ENCODE measurements around the gene KRTAP9-9. TPM values are rescaled to one million over a fixed set of nuclear protein-coding genes. Genes with fewer than 3 reads are reported as not detected.

The KRTAP9-9 gene
- total RNA-seq, 1 experiment from 2014 or later, result not detected

DNA sequence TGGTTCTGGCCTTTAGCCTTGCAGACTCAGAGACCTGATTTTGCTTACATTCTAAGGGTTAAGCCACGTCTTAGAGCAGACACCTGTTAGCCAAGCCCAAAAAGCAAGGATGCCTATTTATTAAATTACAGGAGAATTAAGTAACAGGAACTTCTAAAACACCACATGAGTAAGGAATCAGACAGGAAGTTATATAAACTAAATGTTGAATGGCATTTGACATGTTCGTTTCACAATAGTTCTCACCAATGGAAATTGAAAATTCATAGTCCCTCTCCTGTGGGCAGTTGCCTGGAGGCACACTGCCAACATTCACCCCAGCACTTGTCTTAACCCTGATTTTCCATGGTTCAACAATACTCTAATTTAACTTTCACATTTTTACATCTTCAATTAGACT is 29.4 kb downstream of the KRTAP9-9 start:
- no CpG with 5 or more reads among the region's 2 CpGs for WGBS (ENCODE audit: extremely low coverage, insufficient read length, low lambda C conversion rate)
- Histone ChIP-seq H2BK15ac (ENCODE audit: low read depth, low read length) (no peak overlapping the region), H4K20me1 (ENCODE audit: control insufficient read depth, insufficient read depth, insufficient read length) (no peaks in the 10 kb centered on the region), H2BK12ac (ENCODE audit: insufficient read length, low read depth, low read length) (no peak overlapping the region), H3T11ph (ENCODE audit: low read length) (no peak overlapping the region), H3K27ac (ENCODE audit: insufficient read length, low read depth, low read length) (no peak overlapping the region), H3K4me2 (ENCODE audit: insufficient read depth, insufficient read length, low read length) (no peak overlapping the region), H2BK5ac (ENCODE audit: insufficient read length, low read length) (no peak overlapping the region), H3K79me1 (ENCODE audit: insufficient read depth, low read depth, low read length, poor library complexity, severe bottlenecking) (no peaks in the 10 kb centered on the region), H3K4me1 (ENCODE audit: insufficient read depth, low read length) (peaks cover 8% of the 10 kb centered on the region; the same call in 1 of the 2 replicates), H4K5ac (ENCODE audit: insufficient read length, low read depth, low read length) (no peak overlapping the region), H3K23ac (ENCODE audit: insufficient read length, low read depth, low read length) (no peak overlapping the region), H3K14ac (ENCODE audit: insufficient read depth, low read length) (no peak overlapping the region), H3K56ac (ENCODE audit: insufficient read length, low read depth, low read length) (no peak overlapping the region), H3K9ac (ENCODE audit: extremely low read depth, insufficient read length, low read length) (no peak overlapping the region), H4K91ac (ENCODE audit: insufficient read length, low read depth, low read length) (no peak overlapping the region), H3K79me2 (ENCODE audit: insufficient read depth, low read length) (no peaks in the 10 kb centered on the region), H3K27me3 (ENCODE audit: insufficient read depth, low read length) (no peaks in the 10 kb centered on the region), H2AK5ac (ENCODE audit: insufficient read length, low read length) (no peak overlapping the region), H2BK20ac (ENCODE audit: low read depth, low read length, poor library complexity, severe bottlenecking) (no peak overlapping the region), H4K8ac (replicated peaks; ENCODE audit: insufficient read length, low read depth, low read length) (no peak overlapping the region), H2BK120ac (ENCODE audit: low read depth, low read length, poor library complexity, severe bottlenecking) (no peak overlapping the region), H3K9me3 (ENCODE audit: control insufficient read depth, low read depth, low read length) (no peaks in the 10 kb centered on the region), H3K23me2 (ENCODE audit: insufficient read length, low read depth, low read length, poor library complexity, severe bottlenecking) (no peaks in the 10 kb centered on the region), H3K18ac (ENCODE audit: insufficient read length, low read depth, low read length) (no peak overlapping the region), H3K4ac (ENCODE audit: low read depth, low read length) (no peak overlapping the region), H2AFZ (ENCODE audit: low read length) (no peak overlapping the region)
- Mint-ChIP-seq H3K4me3 (no peak overlapping the region), H3K9me3 (no peaks in the 10 kb centered on the region), H3K27me3 (ENCODE audit: low read depth) (peaks cover 2% of the 10 kb centered on the region; the same call in 1 of the 2 replicates), H3K4me1 (peaks cover 8 to 15% of the 10 kb centered on the region in 2 experiments), H3K36me3 (ENCODE audit: insufficient read depth in 1 of 3, low read depth in 3 of 3) (no peaks in the 10 kb centered on the region), H3K27ac (no peak overlapping the region)
- TF ChIP-seq, protein P1, sequence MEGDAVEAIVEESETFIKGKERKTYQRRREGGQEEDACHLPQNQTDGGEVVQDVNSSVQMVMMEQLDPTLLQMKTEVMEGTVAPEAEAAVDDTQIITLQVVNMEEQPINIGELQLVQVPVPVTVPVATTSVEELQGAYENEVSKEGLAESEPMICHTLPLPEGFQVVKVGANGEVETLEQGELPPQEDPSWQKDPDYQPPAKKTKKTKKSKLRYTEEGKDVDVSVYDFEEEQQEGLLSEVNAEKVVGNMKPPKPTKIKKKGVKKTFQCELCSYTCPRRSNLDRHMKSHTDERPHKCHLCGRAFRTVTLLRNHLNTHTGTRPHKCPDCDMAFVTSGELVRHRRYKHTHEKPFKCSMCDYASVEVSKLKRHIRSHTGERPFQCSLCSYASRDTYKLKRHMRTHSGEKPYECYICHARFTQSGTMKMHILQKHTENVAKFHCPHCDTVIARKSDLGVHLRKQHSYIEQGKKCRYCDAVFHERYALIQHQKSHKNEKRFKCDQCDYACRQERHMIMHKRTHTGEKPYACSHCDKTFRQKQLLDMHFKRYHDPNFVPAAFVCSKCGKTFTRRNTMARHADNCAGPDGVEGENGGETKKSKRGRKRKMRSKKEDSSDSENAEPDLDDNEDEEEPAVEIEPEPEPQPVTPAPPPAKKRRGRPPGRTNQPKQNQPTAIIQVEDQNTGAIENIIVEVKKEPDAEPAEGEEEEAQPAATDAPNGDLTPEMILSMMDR (conservative IDR thresholded peaks at IDR 0.05), result no peak
- no peak for DNase-seq
